HG02943 (cell line): ENCODE results near the gene PLEKHN1.

Experiments
- ATAC-seq: cut with Tn5 transposase; IDR thresholded peaks from one replicate; pipeline ENCODE4 v1.9.1; 2021; ENCODE audit warnings: mild to moderate bottlenecking, low read depth, moderate library complexity; ENCODE audit not compliant: unreplicated experiment

Gene PLEKHN1

GRCh38 chr1:966135-966703 is at the start of gene PLEKHN1:
PLEKHN1 (plus strand) TSS chr1:966482; CDS start chr1:966532, 50 bp downstream.
- no peak for ATAC-seq

GRCh38 chr1:917076-917459 is 49.2 kb upstream of the PLEKHN1 start:
- no peak for ATAC-seq

- no peak for ATAC-seq
Measured at GRCh38 chr1:917466-918091, 48.7 kb upstream of the PLEKHN1 start.

GRCh38 chr1:918353-918752 is 47.9 kb upstream of the PLEKHN1 start:
- ATAC-seq, result no peak

GRCh38 chr1:918843-919242 is 47.4 kb upstream of the PLEKHN1 start:
- no peak for ATAC-seq

- ATAC-seq, result no peak
Measured at GRCh38 chr1:919271-919872, 46.9 kb upstream of the PLEKHN1 start.

- no peak for ATAC-seq
Measured at GRCh38 chr1:920010-920409, 46.3 kb upstream of the PLEKHN1 start.

- ATAC-seq, result no peak
Measured at GRCh38 chr1:920521-920920, 45.8 kb upstream of the PLEKHN1 start.

- ATAC-seq, result no peak
Measured at GRCh38 chr1:921011-921837, 45.1 kb upstream of the PLEKHN1 start.

GRCh38 chr1:923131-923990 is 42.9 kb upstream of the PLEKHN1 start, which contains the start of gene SAMD11:
SAMD11 (plus strand) TSS chr1:923923; CDS start chr1:924432, 509 bp downstream.
- ATAC-seq, result no peak

- no peak for ATAC-seq
Measured at GRCh38 chr1:923991-924655, 42.2 kb upstream of the PLEKHN1 start.

- no peak for ATAC-seq
Measured at GRCh38 chr1:924656-925560, 41.4 kb upstream of the PLEKHN1 start.

GRCh38 chr1:925561-926421 is 40.5 kb upstream of the PLEKHN1 start:
- ATAC-seq, result no peak

GRCh38 chr1:927234-927633 is 39.0 kb upstream of the PLEKHN1 start:
- ATAC-seq, result no peak

GRCh38 chr1:927748-928147 is 38.5 kb upstream of the PLEKHN1 start:
- ATAC-seq, result no peak

GRCh38 chr1:928825-929661 is 37.2 kb upstream of the PLEKHN1 start:
- no peak for ATAC-seq
